Prostate gland (tissue), 2 donors: ENCODE measurements around the gene TNFSF13.

Experiments
- CTCF ChIP-seq, 4 experiments: fragments of 200-600 bp in 2 of 4; fragments of 450-650 bp in 2 of 4; sonication (generic) in 2 of 4; IDR thresholded peaks; 1 replicate in 3 of 4; 2 replicates in 1 of 4; pipeline ENCODE4 v1.5.1; 2016 to 2019; ENCODE audit warnings: antibody characterized with exemption in 4 of 4, mild to moderate bottlenecking in 2 of 4, moderate library complexity in 2 of 4
- POLR2A ChIP-seq: fragments of 450-650 bp; IDR thresholded peaks from one replicate; pipeline ENCODE4 v1.6.1; 2016; ENCODE audit warnings: antibody characterized with exemption, mild to moderate bottlenecking
- POLR2AphosphoS5 ChIP-seq: sonication (generic); formaldehyde crosslinking; IDR thresholded peaks from one replicate; pipeline ENCODE4 v1.6.1; 2017; ENCODE audit warnings: antibody characterized with exemption

GRCh38 chr17:7589204-7589868 lies 30.8 kb downstream of the TNFSF13 start:
- TF ChIP-seq POLR2AphosphoS5: peak; percentile 75
- peak; percentile 74 to 96 (median 91) for TF ChIP-seq CTCF (IDR thresholded peaks at IDR 0.05)
- TF ChIP-seq POLR2A: peak; percentile 44
